Esophagus squamous epithelium (tissue), 4 donors: ENCODE results near the gene LRRC4C.

Experiments used
- CTCF ChIP-seq, 6 experiments: fragments of 450-650 bp in 4 of 6; fragments of 200-600 bp in 2 of 6; sonication (generic) in 2 of 6; IDR thresholded peaks; one replicate each; pipeline ENCODE4 v1.5.1; 2016 to 2019; ENCODE audit warnings: antibody characterized with exemption in 6 of 6, mild to moderate bottlenecking in 4 of 6, moderate library complexity in 4 of 6
- POLR2A ChIP-seq, 4 donors: fragments of 450-650 bp; IDR thresholded peaks; one replicate each; pipeline ENCODE4 v1.6.1; 2017; ENCODE audit warnings: antibody characterized with exemption in 4 of 4, mild to moderate bottlenecking in 4 of 4, moderate library complexity in 3 of 4

DNA sequence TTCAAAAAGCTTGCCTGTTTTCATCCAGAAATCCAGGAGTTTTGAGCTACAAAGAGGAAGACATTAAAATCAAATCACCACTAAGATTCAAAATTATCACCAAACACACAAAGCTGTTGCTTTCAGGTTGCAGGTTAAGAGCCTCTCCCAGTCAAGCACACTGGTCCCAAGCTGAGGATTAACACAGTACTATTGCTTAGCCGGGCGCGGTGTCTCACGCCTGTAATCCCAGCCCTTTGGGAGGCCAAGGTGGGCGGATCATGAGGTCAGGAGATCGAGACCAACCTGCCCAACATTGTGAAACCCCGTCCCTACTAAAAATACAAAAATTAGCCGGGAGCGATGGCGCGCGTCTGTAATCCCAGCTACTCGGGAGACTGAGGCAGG lies 1165.1 kb downstream of the LRRC4C start:
- TF ChIP-seq CTCF (IDR thresholded peaks at IDR 0.05) = no peak
- no peak for TF ChIP-seq POLR2A (IDR thresholded peaks at IDR 0.05)
